HG02870 (cell line): Measurements from ENCODE around the gene IL22RA2.
A peak's percentile ranks its signal among the peaks of the same experiment; 100 is the strongest.

Experiments
- ATAC-seq: cut with Tn5 transposase; IDR thresholded peaks from one replicate; pipeline ENCODE4 v1.9.1; 2021; ENCODE audit warnings: mild to moderate bottlenecking, moderate library complexity; ENCODE audit not compliant: unreplicated experiment

Gene IL22RA2

DNA sequence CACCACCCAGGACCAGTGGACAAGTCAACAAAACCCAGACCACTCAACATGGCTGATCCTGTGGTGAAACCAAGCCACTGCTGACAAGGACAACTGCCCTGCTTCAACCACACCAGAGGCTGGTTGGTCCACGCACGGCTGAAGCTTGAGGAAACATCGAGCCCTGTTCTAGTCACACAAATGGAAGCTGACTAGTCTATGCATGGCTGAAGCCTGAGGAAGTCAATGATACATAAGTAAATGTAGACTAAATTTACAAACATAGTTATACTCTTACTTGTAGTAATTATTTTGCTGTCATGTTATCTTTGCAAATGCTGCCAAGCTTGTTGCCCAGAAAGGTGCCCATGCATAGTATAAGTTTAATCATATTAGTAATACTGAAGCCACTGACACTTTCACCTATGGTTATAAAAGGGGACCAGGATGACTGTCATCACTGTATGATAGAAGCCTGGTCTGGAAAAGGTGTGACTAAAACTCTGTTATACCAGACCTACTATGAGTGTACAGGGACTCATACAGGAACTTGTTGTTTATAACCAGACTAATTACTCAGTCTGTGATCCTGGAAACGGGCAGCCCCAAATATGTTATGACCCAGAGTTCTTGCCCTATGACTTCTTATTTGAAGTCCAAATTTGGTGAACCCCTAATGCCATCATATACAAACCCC lies 5.6 kb downstream of the IL22RA2 start:
- no peak for ATAC-seq

DNA sequence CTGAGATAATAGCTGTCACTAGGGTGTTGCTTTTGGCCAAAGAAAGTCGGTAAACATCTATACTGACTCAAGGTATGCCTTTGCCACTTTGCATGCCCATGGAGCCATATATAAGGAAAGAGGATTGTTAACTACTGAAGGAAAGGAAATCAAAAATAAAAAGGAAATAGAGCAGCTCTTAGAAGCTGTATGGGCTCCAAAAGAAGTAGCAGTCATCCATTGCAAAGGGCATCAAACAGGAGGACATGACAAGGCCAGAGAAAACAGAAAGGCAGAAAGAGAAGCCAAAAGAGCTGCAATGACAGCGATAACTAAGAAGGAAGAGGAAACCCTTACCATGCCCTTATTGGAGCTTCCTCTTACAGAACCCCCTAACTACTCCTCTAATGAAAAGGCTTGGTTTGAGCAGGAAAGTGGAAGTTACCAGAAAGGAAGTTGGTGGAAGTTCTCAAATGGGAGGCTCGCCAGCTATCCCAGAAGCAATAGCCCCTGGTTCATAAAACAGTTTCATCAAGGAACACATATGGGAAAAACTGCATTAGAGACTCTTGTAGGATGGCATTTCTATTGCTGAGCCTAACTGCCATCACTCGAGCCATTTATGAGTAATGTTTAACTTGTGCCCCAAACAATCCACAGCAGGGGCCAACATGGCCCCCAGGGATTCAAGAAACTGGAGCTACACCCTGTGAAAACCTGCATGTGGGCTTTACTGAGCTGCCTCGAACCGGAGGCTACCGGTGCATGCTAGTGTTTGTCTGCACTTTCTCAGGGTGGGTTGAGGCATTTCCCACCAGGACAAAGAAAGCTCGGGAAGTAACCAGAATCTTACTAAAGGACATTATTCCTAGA lies 7.0 kb downstream of the IL22RA2 start:
- no peak for ATAC-seq

DNA sequence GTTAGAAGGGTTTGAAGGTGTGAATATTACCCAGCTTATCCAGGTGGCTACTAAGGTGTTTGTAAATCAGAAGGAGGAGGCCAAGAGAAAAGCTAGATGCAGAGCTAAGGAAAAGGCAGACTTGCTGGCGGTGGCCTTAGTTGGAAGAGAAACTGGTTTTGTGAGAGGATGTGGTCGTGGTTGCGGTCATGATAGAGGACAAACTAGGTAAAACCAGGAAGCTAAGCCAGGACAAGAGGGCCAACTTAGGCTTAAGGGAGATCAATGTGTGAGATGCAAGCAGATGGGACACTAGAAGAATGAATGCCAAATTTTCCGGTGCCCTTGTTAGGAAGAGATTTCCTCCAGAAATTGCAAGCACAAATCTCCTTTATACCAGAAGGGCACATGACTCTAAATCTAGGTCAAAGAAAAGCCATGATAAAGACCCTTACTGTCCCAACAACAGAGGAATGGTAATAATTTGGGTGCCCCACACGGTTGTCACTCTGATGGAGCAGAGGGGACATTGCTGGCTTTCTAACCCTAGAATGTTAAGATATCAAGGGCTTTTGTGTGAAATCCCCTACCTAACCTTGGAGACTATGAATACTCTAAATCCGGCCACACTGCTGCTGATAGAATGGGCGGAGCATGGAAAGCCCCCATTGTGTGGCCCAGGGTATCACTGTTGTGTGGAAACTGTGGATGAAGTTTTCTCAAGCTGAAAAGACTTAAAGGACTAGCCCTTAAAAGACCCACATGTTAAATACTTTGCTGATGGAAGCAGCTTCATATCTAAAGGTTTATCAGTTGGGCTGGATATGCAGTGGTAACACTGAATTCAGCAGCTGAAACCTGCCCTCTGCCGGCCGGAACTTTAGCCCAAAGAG lies 7.8 kb downstream of the IL22RA2 start:
- peak; percentile 52 for ATAC-seq

DNA sequence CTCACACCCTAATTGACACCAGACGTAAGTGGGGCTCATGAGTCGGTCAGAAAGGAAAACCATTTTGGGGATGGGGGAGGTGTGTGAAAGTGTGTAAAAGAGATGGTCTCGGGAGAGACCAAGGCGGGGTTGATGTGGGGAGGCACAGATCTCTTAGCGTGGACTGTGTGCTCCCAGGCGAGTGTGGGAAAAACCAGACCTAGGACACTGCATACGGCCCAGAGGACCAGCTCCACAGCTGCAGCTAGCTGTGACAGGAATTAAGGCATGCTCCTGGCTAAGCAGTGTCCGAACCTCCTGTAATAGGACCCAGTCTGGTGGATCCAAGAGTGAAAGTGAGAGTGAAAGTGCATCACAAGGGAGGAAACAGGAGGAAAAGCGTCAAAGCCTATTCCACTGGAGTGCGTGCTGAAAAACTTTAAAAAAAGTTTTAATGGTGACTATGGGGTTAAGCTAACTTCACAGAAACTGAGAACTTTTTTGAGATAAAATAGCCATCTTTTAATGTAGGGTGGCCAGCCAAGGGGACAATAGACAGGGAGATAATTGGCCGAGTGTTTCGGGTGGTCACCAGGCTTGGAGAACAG lies 9.6 kb downstream of the IL22RA2 start:
- no peak for ATAC-seq

DNA sequence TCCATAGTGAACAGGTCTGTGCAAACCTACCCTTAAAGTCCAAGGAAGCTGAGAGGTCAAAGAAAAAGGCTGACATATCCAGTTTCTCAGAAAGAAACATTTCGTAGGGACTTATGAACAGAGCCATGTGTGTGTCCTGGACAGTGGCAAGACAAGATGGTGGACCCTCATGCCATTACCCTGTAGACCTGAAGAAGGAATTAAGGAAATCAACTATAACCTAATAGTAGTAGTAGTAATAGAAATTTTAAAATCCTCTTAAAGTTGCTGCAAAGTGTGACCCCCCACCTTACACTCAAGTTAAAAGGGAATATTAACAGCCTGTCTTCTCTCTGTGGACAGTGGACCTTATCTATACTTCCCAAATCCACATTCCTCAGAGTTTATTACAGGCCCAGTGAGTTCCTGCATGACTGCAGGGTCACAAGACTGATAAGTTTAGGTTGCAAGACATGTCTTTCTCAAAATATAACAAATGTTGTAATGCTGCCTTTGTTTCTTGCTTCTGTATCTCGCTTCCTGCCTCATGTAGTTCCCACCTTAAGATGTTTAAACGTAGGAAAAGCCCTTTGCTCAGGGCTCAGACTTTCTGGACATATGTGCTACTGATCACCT lies 10.6 kb downstream of the IL22RA2 start:
- no peak for ATAC-seq

DNA sequence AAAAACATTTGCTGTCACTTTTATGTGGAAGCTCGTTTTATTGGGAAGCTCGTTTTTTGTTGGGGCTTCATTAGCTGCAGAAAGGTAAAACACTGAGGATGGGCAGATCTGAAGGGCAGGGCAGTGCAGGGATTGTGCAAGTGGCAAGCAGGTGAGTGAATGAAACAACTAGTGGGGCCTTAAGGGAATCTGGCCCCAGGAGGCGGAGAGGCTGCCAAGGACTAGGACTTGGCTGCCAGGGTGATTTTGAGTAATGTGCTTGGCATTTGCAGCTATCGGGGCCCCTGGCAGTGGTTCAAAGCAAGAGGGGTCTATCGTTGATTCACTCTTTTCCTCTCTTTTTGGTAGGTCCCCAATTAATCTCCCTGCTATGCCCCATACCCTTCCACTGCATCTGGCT lies 11.5 kb downstream of the IL22RA2 start:
- ATAC-seq, result no peak

DNA sequence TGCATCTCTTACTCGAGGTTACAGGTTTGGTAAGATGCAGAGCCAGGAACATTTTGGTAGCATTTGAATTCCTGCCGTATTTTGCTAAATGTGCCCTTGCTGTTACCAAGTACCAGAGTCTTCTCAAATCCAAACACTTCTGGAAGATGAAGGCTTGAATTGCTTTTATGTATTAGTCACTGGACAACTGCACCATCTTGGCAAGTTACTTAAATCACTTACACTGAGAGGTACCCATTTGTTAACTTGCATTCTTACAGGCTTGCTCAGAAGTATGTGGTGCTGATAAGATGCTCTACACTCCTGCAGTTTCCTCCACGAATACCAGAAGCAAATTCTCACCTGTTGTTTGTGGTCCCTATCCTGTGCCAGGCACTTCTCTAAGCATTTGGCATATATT lies 12.7 kb downstream of the IL22RA2 start:
- ATAC-seq, result no peak

DNA sequence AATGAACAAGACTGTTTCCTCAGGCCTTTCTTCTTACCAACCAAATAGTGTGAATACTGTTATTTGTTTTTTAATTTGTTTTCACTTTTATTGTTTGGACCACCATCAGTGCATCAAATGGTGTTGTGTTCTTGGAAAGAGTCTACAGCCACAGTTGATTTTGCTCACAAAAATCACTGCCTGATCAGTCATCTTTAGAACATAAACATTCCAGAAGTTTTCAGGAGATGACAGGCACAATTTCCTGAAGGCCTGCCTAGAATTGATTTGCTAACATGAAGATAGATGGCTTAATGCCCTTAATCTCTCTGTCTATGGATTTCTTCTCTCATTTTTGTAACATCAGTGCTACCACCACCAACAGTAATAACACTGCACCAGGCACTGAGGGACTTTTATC lies 13.5 kb downstream of the IL22RA2 start:
- no peak for ATAC-seq

DNA sequence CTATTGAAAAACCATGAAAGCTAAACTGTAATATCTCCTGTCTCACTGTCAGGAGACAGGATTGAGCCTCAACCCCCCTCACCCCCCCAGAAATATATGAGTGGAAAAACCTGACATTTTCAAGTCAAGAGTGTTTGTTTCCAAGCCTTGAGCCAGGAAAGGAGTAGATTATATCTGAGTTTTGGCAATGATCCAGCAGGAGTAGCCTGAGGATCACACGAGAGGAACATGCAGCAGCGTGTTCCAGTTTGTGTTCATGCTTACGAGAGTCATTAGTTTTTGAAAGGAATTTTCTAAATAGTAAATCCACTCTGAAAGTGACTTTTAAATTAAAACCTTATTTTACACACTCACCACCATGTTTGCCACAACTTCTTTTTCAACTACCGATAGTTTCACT lies 15.8 kb downstream of the IL22RA2 start:
- ATAC-seq, result no peak

DNA sequence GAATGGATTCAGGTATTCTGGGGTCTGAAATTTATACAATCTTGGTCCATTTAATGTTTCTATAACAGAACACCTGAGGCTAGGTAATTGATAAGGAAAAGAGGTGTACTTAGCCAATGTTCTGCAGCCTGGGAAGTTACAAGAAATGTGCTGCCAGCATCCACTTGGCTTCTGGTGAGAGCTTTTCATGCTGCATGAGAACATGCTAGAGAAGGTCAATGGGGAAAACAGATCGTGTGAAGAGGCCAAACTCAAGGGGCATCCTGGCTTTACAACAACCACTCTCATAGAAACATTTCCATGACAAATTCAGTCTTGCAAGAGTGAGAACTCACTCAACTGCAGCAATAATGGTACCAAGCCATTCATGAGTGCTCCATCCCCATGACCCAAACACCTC lies 16.8 kb downstream of the IL22RA2 start:
- no peak for ATAC-seq

DNA sequence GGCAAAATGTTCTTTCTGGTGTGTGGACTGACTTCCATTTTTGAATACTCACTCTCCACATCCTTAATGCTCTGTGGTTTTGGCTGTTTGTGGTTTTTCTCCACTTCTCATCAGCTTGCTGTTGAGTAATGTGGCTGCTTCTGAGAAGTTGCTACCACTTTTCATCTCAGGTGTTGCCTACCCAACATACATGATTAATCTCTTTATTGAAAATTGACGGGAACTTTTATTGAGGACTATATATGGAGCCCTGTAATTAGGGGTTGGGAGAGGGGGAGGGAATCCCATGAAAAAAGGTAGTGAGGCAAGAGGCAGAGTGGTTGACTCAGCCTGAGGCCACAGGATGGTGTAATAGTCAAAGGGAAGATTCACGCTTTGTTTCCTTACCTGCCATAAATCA lies 17.6 kb downstream of the IL22RA2 start:
- peak; percentile 63 for ATAC-seq

DNA sequence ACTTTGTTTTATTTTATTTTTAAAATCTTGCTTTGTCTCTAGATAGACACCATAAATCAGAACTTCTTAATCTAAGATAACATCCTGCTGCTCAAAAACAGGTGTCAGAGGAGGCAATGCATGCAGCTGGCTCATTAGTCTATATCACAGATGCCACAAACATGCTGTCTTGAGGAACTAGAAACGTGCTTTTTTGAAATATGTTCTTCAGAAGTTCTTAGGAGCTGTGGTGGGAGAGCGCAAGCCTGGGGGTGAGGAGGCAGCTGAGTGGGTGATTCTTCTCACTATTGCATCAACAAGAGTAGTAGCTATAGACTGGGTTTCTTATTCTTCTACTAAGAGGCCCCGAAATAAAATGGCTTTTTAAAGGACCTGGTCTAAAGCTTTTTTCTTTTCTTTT lies 23.4 kb downstream of the IL22RA2 start:
- ATAC-seq, result no peak

DNA sequence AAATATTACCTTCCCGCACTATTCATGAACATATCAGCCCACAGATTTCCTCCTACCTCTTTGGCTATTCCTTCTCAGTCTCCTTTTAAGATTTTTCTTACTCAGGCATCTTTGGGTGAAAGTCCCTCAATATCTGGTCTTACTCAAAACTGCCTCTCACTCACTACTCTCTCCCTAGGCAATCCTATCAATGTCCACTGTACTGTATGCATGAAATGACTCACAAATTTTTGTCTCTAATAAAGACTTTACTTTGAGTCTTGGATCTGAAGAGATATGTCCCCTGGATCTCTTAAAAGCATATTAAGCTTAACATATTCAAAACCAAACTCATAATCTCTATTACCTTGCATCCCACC lies 24.4 kb downstream of the IL22RA2 start:
- ATAC-seq, result no peak

DNA sequence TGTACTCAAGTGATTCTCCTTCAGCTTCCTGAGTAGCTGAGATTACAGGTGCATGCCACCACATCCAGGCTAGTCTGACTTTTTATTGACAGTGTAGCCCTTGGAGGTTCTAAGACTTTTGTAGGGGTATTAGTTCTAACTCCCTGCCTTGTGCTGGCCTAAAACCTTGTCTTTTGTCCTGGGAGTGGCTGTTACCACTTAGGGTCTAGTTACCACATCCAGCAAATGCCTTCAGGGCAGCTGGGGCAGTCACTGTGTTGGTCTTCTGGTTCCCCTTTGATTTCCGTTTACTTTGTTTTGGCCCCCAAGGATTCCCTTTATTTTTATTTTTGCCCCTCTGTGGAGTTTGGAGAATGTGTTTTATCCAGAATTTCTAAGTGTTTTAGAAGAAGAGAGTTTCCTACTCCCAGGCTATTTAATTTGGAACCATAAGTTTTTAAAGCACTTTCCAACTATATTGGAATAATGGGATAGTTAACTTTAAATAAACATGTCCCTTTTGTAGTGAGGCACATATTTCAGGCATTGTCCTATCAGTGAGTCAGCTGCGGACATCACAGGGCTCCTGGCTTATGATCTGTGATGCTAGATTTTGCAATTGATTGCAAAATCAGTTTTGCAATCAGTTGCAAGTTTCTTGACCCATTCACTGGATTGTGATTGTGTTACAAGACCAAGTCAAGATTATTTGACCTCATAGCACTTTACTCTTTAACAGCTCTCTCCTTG lies 25.0 kb downstream of the IL22RA2 start:
- no peak for ATAC-seq

DNA sequence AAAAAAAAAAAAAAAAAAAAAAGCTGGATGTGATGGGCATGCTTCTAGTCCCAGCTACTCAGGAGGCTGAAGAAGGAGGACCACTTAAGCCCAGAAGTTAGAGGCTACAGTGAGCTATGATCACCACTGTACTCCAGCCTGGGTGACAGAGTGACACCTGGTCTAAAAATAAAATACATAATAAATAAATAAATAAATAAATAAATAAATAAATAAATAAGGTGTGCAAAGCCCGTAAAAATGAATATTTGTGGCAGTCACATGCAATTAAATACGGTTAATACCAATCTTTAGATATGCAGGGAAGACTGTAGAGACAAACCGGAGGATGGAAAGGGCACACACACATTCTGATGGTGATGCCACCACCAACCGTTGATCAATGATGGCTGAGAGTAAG lies 26.2 kb downstream of the IL22RA2 start:
- ATAC-seq, result no peak

DNA sequence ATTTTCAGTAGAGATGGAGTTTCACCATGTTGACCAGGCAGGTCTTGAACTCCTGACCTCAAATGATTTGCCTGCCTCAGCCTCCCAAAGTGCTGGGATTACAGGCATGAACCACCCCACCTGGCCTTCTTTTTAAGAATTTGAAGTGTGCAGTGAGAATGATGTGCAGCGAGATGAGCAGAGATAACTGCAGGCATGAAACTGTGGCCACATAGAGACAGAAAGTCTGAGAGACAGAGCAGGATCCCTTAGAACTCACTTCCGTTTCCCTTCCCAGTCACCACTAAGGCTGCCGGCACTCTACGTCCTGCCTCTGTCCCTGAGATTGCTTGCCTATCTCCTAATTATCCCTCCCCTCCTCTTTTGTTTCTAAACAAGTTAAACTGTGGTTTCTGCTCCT lies 27.2 kb downstream of the IL22RA2 start:
- no peak for ATAC-seq

DNA sequence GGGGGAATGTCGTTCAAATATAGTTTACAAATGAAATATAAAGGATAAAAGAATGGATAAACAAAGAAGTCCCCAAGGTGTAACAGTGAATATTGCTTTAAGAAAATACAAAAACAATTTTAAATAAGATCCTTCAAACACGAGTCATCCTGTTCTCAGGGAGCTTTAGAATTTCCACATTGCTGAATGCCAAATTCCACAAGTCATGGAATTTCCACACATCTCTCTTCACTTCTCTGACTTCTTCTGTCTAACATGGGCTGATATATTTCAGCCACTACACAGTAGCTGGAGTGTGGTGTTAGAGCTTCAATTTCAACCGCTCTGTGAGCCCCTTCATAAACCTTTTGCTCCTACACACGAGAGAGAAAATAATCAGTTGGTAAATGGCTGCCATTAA lies 28.0 kb downstream of the IL22RA2 start:
- ATAC-seq, result no peak

DNA sequence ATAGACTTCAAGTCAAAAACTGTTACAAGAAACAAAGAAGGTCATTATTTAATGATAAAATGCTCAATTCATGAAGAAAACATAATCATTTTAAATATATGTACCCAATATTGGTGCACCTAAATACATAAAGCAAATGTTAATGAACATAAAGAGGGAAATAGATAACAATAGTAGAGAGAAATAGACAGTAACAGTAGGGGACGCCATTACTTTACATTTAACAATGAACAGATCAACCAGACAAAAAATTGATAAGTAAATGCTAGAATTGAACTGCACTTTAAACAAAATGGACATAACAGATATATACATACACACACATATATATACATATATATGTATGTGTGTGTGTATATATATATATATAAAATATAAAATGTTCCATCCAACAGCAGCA lies 37.4 kb downstream of the IL22RA2 start:
- ATAC-seq, result no peak

DNA sequence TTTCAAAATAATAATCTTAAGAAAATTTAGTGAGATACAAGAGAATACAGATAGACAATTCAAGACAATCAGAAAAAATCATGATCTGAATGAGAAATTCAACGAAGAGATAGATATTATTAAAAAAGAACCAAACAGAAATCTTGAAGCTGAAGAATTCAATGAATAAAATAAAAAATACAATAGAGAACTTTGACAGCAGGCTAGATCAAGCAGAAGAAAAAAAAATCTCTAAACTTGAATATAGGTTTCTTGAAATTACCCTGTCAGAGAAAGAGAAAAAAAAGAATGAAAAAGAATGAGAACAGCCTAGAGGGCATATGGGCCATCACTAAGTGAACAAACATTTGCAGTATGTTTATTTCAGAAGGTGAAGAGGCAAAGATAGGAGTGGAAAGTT lies 39.0 kb downstream of the IL22RA2 start:
- ATAC-seq, result no peak

DNA sequence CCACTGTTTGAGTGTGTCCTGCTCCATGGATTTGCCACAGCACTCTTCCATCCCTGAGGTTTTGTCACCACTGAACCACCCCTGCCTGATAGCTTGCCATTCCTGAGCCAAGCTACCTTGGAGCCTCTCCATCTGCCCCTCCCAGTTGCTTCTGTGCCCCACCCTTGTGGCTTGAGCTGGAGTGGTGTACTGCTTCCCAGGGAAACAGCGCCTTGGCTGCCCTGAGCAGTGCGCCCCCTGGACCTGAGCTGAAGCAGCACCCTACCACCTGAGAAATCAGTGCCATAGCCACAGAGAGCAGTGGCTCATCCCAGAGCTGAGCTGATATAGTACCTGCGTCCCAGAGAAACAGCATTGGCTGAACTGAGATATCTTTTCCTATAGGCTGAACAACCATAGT lies 40.3 kb downstream of the IL22RA2 start:
- ATAC-seq, result no peak
